Spleen (tissue), 11 donors: ENCODE measurements around the gene PPP2R2D. TPM values are rescaled to one million over a fixed set of nuclear protein-coding genes. Genes with fewer than 3 reads are reported as not detected.

ENCODE experiments used
- DNase-seq: peaks from one replicate; pipeline ENCODE4 v3.0.0-alpha.2; 2020
- H3K27ac ChIP-seq, 8 donors: fragments of 200-600 bp; sonication (generic) in 7 of 8; 1 replicate in 4 of 8; 2 replicates in 4 of 8; pipeline versions ENCODE4 v1.5.0 to v1.8.0; 2016 to 2021; ENCODE audit warnings: inconsistent platforms in 4 of 8, mild to moderate bottlenecking in 4 of 8, moderate library complexity in 1 of 8
- H3K27me3 ChIP-seq, 7 donors: fragments of 200-600 bp; sonication (generic) in 6 of 7; replicated peaks in 1 of 7; 1 replicate in 4 of 7; 2 replicates in 3 of 7; pipeline versions ENCODE4 v1.5.0 to v1.8.0; 2016 to 2021; ENCODE audit warnings: inconsistent platforms in 3 of 7, mild to moderate bottlenecking in 1 of 7
- H3K36me3 ChIP-seq, 6 donors: fragments of 200-600 bp; sonication (generic) in 5 of 6; 1 replicate in 4 of 6; 2 replicates in 2 of 6; pipeline versions ENCODE4 v1.5.0 to v1.8.0; 2016 to 2021; ENCODE audit warnings: inconsistent platforms in 2 of 6
- H3K4me1 ChIP-seq, 6 donors: fragments of 200-600 bp; sonication (generic) in 5 of 6; 1 replicate in 3 of 6; 2 replicates in 3 of 6; pipeline versions ENCODE4 v1.5.0 to v1.8.0; 2016 to 2021; ENCODE audit warnings: inconsistent platforms in 3 of 6
- H3K4me3 ChIP-seq, 8 donors: fragments of 200-600 bp; sonication (generic) in 7 of 8; 1 replicate in 4 of 8; 2 replicates in 4 of 8; pipeline versions ENCODE4 v1.5.0 to v1.8.0; 2016 to 2021; ENCODE audit warnings: inconsistent platforms in 4 of 8, mild to moderate bottlenecking in 4 of 8, moderate library complexity in 2 of 8
- H3K9me3 ChIP-seq, 8 donors: fragments of 200-600 bp; sonication (generic) in 7 of 8; 1 replicate in 4 of 8; 2 replicates in 4 of 8; pipeline versions ENCODE4 v1.5.0 to v1.8.0; 2016 to 2021; ENCODE audit warnings: inconsistent platforms in 4 of 8
- CTCF ChIP-seq, 11 experiments: fragments of 200-600 bp in 7 of 11; fragments of 450-650 bp in 4 of 11; sonication (generic) in 4 of 11; IDR thresholded peaks in 8 of 11; conservative IDR thresholded peaks in 3 of 11; 1 replicate in 7 of 11; 2 replicates in 4 of 11; pipeline versions ENCODE4 v1.4.0 to v1.8.0; 2016 to 2021; ENCODE audit warnings: antibody characterized with exemption in 11 of 11, inconsistent platforms in 4 of 11, mild to moderate bottlenecking in 1 of 11
- POLR2A ChIP-seq, 3 donors: fragments of 450-650 bp; IDR thresholded peaks; one replicate each; pipeline ENCODE4 v1.5.1; 2017; ENCODE audit warnings: antibody characterized with exemption in 3 of 3, mild to moderate bottlenecking in 1 of 3
- POLR2AphosphoS5 ChIP-seq, 3 donors: sonication (generic); formaldehyde crosslinking; IDR thresholded peaks; one replicate each; pipeline ENCODE4 v1.5.1; 2017; ENCODE audit warnings: antibody characterized with exemption in 3 of 3
- WGBS, 5 donors: extraction: QIAGEN DNeasy Blood & Tissue Kit in 3 of 5; methylation state at CpG; one replicate each; pipeline versions ENCODE4 v1.1.5 to v1.1.7; 2013 to 2018; 5-methylcytosine and 5-hydroxymethylcytosine counted together
- intact Hi-C: fragments of 100-400 bp; cut with DNase I; formaldehyde crosslinking; loops from one replicate; pipeline ENCODE4 v1.15.0; 2023; ENCODE audit warnings: low total_unique reads
- polyA plus RNA-seq, 3 donors: library from polyadenylated mRNA; stranded (reverse); fragments of 200-250 nt; gene quantifications; one replicate each; pipeline ENCODE4 v1.2.1, GENCODE V29; 2013
- total RNA-seq, 7 donors: library from RNA; depleted of rRNA in 3 of 7; stranded (reverse); fragments of >200 nt in 3 of 7; fragmentation: NEBNext Ultra II Directional in 4 of 7; extraction: Animal tissue kit (Norgen Biotek cat#: 25700) in 4 of 7; gene quantifications; one replicate each; pipeline versions ENCODE4 v1.1.0 to v1.2.1, GENCODE V29; 2016 to 2021
- donor health status: healthy with polysubstance abuse.
- donor health status: DM: no; HTN: no; CAD: no; lungs with moderate emphysema.
- donor health status: DM: no; HTN: no; CAD: no.
- donor health status: Bipolar disorder and iron deficiency.
- donor health status: healthy.
- donor health status: DM: no; HTN: no; CAD: no.
- donor health status: DM: yes; HTN: yes; CAD: no.

Gene PPP2R2D
- total and polyA plus RNA-seq, 10 donors: 15.6 to 41.2 (median 32.0) TPM

GRCh38 chr10:131964298-131964697 lies 63.5 kb downstream of the PPP2R2D start:
- intact Hi-C loops: no loop called here
- Histone ChIP-seq H3K4me3 (no peak overlapping the region), H3K4me1 (peaks cover 0 to 13% (median 3%) of the 10 kb centered on the region in 6 donors), H3K27me3 (no peaks in the 10 kb centered on the region), H3K9me3 (no peaks in the 10 kb centered on the region), H3K36me3 (peaks cover 0 to 75% (median 27%) of the 10 kb centered on the region in 6 donors), H3K27ac (no peak overlapping the region)
- 85 to 89% (median 87%) methylated on average over 9 of the region's 9 CpGs for WGBS, 5 donors
- peak; percentile 65 for DNase-seq
- TF ChIP-seq POLR2AphosphoS5 (IDR thresholded peaks at IDR 0.05) (peak in 1 of 3 donors; percentile 6), CTCF (IDR thresholded peaks at IDR 0.05 in 8 of 11, conservative IDR thresholded peaks at IDR 0.05 in 3 of 11) (no peak)

DNA sequence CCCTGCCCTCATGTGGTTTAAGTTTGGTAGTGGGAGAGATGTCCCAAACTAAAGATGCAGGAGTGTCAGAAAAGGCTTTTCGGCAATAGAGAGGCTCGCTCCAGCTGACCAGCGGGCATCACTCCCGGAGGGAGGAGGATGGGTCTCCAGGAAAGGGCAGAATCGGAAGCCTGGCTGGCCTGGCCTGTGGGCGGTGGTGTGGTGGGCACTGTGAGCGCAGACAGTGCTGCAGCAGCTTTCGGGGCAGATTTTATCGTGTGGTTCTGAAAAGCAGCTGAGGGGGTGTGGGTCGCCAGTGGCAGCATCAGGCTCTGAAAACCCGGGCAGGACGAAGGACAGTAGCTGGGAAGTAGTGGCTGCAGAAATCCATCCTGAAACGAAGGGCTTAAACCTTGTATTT lies 68.1 kb downstream of the PPP2R2D start:
- H3K36me3 ChIP-seq: peaks cover 0 to 79% (median 32%) of the 10 kb centered on the region in 6 donors
- TF ChIP-seq POLR2AphosphoS5 (IDR thresholded peaks at IDR 0.05): peak in 1 of 3 donors; percentile 24
- TF ChIP-seq CTCF (IDR thresholded peaks at IDR 0.05 in 8 of 11, conservative IDR thresholded peaks at IDR 0.05 in 3 of 11): no peak
- no peak for TF ChIP-seq POLR2A (IDR thresholded peaks at IDR 0.05)
- WGBS, 5 donors: 89 to 99% (median 95%) methylated on average over 13 of the region's 13 CpGs
- H3K27me3 ChIP-seq: no peaks in the 10 kb centered on the region
- H3K27ac ChIP-seq: no peak overlapping the region
- peak; percentile 49 for DNase-seq
- intact Hi-C loops: no loop called here
- no peaks in the 10 kb centered on the region for H3K9me3 ChIP-seq
- peaks cover 8 to 39% (median 23%) of the 10 kb centered on the region in 6 donors for H3K4me1 ChIP-seq
- no peak overlapping the region for H3K4me3 ChIP-seq

DNA sequence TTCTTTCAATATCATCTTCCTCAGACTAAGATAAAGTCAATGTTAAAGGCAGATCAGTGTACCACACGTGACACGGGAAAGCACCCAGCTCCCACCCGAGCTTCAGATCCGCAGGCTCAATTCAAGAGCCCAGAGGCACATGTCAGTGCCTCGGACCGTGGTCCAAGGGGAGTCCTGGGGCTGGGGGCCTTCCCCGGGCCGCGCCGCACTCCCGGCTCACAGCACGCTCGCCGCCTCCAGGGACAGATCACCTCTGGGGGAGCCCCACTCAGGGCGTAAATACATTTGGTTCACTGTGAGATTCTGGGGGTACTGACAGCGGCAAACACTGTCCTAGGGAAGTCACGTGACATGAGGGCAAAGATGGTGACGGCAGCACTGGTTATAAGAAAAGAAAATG lies 70.1 kb downstream of the PPP2R2D start:
- WGBS, 5 donors: 94 to 97% (median 96%) methylated on average over 18 of the region's 18 CpGs
- no peak overlapping the region for H3K27ac ChIP-seq
- intact Hi-C loops: no loop called here
- TF ChIP-seq POLR2AphosphoS5 (IDR thresholded peaks at IDR 0.05) (peak in 1 of 3 donors; percentile 38), CTCF (IDR thresholded peaks at IDR 0.05 in 8 of 11, conservative IDR thresholded peaks at IDR 0.05 in 3 of 11) (no peak)
- no peaks in the 10 kb centered on the region for H3K27me3 ChIP-seq
- peaks cover 8 to 45% (median 20%) of the 10 kb centered on the region in 6 donors for H3K4me1 ChIP-seq
- H3K9me3 ChIP-seq: no peaks in the 10 kb centered on the region
- no peak overlapping the region for H3K4me3 ChIP-seq
- peak; percentile 52 for DNase-seq
- H3K36me3 ChIP-seq: peaks cover 0 to 66% (median 32%) of the 10 kb centered on the region in 6 donors

DNA sequence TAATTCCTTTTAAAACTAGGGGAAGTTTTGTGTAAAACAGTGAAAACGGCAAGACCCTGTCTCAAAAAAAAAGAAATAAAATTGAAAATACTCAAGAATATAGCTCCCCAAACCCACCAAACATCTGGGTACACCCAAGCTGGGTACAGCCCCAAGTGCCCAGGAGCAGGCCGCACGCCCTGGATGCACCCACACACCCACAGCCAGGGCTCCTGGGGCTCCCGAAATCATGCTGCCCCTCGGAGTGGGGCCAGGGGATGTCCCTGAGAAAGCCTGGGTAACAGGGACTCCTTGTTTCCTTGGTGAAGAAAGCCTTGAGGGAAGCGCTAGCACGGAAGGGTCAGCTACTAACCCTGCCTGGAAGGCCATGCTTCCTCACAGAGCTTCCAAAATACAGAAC lies 70.8 kb downstream of the PPP2R2D start:
- Histone ChIP-seq H3K27me3 (no peaks in the 10 kb centered on the region), H3K36me3 (peaks cover 0 to 60% (median 29%) of the 10 kb centered on the region in 6 donors), H3K27ac (peak overlapping the region in 1 of 8 donors; percentile 67), H3K4me3 (no peak overlapping the region), H3K9me3 (no peaks in the 10 kb centered on the region), H3K4me1 (peaks cover 8 to 50% (median 20%) of the 10 kb centered on the region in 6 donors)
- TF ChIP-seq POLR2AphosphoS5 (IDR thresholded peaks at IDR 0.05) (no peak), CTCF (IDR thresholded peaks at IDR 0.05 in 8 of 11, conservative IDR thresholded peaks at IDR 0.05 in 3 of 11) (no peak), POLR2A (IDR thresholded peaks at IDR 0.05) (no peak)
- intact Hi-C loops: no loop called here
- WGBS, 5 donors: 89 to 97% (median 95%) methylated on average over 7 of the region's 7 CpGs
- DNase-seq: peak; percentile 67
